ENCODE results near the gene TAPT1.

Gene TAPT1

DNA sequence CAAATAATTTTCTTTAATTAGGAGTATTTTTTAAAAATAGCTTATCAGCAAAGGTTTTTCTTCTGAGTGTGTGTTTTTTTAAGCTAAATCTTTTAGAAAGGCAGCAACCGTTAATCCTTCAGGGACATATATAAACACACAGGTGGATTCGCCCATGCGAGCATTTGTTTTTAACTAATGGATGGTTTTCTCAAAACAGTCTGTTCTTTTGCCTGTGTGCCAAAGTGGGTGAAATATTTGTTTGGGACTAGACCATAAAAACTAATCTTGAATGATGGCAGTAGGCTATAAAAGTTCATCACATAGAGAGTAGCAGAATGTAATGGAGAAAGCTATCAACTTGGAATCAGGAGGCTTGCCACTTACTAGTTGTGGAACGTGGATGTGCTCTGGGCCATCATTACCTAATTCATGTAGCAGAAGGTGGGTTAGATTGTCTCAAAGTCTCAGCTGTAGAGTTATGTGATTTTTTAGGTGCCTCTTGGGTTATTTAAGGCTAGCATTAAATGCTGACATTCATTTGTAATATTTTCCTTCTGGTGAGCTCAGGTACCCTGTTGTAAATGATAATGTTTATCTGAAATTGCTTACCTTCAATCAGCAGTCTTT lies 7.4 kb upstream of the TAPT1 start:
- no peak for DNase-seq (ENCODE audit: extremely low spot score)
- TF ChIP-seq HDGF (IDR thresholded peaks at IDR 0.05; ENCODE audit: borderline replicate concordance) (no peak), NFRKB (IDR thresholded peaks at IDR 0.05) (no peak)
- TF ChIP-seq, protein P1, sequence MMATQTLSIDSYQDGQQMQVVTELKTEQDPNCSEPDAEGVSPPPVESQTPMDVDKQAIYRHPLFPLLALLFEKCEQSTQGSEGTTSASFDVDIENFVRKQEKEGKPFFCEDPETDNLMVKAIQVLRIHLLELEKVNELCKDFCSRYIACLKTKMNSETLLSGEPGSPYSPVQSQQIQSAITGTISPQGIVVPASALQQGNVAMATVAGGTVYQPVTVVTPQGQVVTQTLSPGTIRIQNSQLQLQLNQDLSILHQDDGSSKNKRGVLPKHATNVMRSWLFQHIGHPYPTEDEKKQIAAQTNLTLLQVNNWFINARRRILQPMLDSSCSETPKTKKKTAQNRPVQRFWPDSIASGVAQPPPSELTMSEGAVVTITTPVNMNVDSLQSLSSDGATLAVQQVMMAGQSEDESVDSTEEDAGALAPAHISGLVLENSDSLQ (IDR thresholded peaks at IDR 0.05) = peak; percentile 64
- POLR2A ChIA-PET = no interaction called here
- CTCF ChIA-PET = no interaction called here

DNA sequence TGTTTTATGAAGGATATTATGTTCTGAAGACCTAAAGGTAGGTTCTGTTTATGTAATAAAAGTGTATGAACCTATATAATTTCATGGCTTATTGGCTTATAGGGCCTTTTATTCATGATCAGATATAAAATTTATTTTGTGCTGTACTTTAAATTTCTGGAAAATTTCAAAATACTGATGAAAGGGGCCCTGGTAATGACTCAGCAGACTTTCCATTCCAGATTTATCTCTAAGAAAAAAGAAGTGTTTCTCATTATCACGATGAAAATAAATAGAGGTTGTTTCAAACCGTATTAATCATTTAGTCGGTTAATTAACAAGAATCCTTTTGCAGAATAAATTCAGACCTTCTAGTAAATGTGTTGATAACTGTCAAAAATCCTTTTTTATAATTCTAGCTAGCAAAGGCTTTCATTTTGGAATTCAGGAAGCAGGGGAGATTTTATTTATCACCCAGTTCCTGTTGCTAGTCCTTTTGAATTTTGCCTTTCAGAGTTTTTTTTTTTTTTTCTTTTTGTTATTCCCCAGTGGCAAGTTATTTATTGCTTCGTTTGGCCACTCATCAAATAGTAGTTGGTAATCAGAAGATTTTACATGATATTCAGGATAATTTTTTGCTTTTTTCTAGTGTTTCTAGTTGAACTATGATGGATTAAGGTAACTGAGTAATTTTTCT lies 5.4 kb upstream of the TAPT1 start:
- TF ChIP-seq ZNF384 (IDR thresholded peaks at IDR 0.05) = peak; percentile 67; the same call in 1 of the 2 replicates
- no peak for TF ChIP-seq ARNT (IDR thresholded peaks at IDR 0.05)
- TF ChIP-seq L3MBTL2 (conservative IDR thresholded peaks at IDR 0.05) = no peak
- TF ChIP-seq, protein P1 (IDR thresholded peaks at IDR 0.05) = no peak
- ChIA-PET POLR2A (no interaction called here), CTCF (no interaction called here)
- no peak for DNase-seq (ENCODE audit: extremely low spot score)

DNA sequence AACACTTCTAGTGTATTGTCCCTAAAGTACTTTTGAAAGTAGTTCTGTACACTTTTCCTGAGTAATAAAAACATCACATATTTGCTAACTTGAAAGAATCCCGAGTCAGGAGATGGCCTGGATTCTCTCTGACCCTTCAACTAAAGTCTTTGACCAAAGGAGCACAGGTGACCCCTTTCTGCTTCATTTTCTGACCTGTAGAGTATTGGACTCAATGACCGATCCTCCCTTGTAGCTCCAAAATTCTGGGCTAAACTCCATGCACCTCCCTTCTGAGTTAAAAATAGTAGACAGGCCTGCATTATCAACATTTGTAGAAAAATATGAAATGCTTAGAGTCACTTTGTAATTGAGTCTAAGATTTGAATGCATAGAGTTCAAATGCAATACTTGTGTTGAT lies 4.0 kb upstream of the TAPT1 start:
- POLR2A ChIA-PET = no interaction called here
- no peak for DNase-seq (ENCODE audit: extremely low spot score)
- no peak for TF ChIP-seq HDGF (IDR thresholded peaks at IDR 0.05; ENCODE audit: borderline replicate concordance)
- no peak for TF ChIP-seq SP1 (IDR thresholded peaks at IDR 0.05)
- no peak for TF ChIP-seq ARNT (IDR thresholded peaks at IDR 0.05)
- TF ChIP-seq CTBP1 (IDR thresholded peaks at IDR 0.05; ENCODE audit: borderline replicate concordance) = no peak
- TF ChIP-seq SUZ12 (IDR thresholded peaks at IDR 0.05) = no peak
- no peak for TF ChIP-seq FOXA1 (IDR thresholded peaks at IDR 0.05)
- TF ChIP-seq BHLHE40 (IDR thresholded peaks at IDR 0.05; ENCODE audit: borderline replicate concordance) = no peak
- TF ChIP-seq ELF4 (IDR thresholded peaks at IDR 0.05) = no peak
- TF ChIP-seq, protein P1 (IDR thresholded peaks at IDR 0.05) = no peak
- no peak for TF ChIP-seq TARDBP (IDR thresholded peaks at IDR 0.05)
- no peak for TF ChIP-seq FOXK2 (IDR thresholded peaks at IDR 0.05)
- TF ChIP-seq NFRKB (IDR thresholded peaks at IDR 0.05) = no peak
- TF ChIP-seq L3MBTL2 (conservative IDR thresholded peaks at IDR 0.05) = no peak
- no peak for TF ChIP-seq ZNF384 (IDR thresholded peaks at IDR 0.05)
- no peak for TF ChIP-seq FOXM1 (IDR thresholded peaks at IDR 0.05; ENCODE audit: borderline replicate concordance)
- TF ChIP-seq LEF1 (IDR thresholded peaks at IDR 0.05; ENCODE audit: borderline replicate concordance) = no peak
- CTCF ChIA-PET = no interaction called here

DNA sequence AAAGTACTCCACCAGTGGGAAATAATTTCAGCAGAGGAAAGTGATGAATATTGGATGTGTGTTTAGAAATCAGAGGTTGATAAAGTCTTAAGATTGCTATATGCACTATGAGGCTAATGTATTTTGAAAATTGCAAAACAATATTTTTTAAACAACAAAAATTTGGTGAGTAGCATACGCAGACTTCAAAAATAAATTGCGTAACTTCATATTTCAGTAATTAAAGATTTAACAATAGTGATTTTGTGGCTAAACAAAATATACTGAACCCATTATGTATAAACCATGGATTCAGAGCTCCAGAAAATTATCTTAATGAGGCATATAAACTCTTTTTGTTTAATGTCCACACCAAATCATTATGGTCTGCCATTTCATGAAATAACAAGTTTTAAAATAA lies 3.3 kb upstream of the TAPT1 start:
- TF ChIP-seq, protein P1 (IDR thresholded peaks at IDR 0.05) = no peak
- TF ChIP-seq ZNF384 (IDR thresholded peaks at IDR 0.05) (no peak), NFRKB (IDR thresholded peaks at IDR 0.05) (no peak), ARNT (IDR thresholded peaks at IDR 0.05) (no peak), FOXA1 (IDR thresholded peaks at IDR 0.05) (no peak), L3MBTL2 (conservative IDR thresholded peaks at IDR 0.05) (no peak), ELF4 (IDR thresholded peaks at IDR 0.05) (no peak), HDGF (IDR thresholded peaks at IDR 0.05; ENCODE audit: borderline replicate concordance) (no peak), FOXM1 (IDR thresholded peaks at IDR 0.05; ENCODE audit: borderline replicate concordance) (no peak), FOXK2 (IDR thresholded peaks at IDR 0.05) (no peak), CTBP1 (IDR thresholded peaks at IDR 0.05; ENCODE audit: borderline replicate concordance) (no peak)
- no peak for DNase-seq (ENCODE audit: extremely low spot score)
- ChIA-PET POLR2A (no interaction called here), CTCF (interaction anchor here (0.7 kb wide), 1 partner anchor 24 kb away, joined by 3 read pairs; no protein-coding TSS in a partner anchor)

DNA sequence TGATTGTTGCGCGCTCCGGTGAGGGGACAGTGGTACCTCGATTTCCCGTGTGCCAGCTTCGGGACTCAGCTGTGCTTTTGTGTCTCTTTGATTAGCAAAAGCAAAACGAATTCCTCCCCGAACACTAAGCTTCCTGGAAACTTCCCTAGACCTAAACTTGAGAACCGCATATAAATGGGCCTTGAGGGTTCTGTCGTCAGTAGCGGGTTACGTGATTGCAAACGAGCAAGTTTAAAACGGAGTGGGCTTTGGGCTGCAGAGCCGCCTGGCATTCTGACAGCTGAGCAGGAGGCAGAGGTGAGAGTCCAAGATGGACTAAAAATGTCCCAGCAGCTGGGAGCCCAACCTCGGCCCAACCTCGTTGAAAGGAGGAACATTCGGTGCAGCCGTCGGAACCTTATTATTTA lies 1.2 kb upstream of the TAPT1 start:
- CTCF ChIA-PET = interaction anchor here (0.9 kb wide), 1 partner anchor 22 kb away, joined by 3 read pairs; no protein-coding TSS in a partner anchor
- no peak for TF ChIP-seq SP1 (IDR thresholded peaks at IDR 0.05)
- TF ChIP-seq ZNF384 (IDR thresholded peaks at IDR 0.05) = no peak
- TF ChIP-seq SUZ12 (IDR thresholded peaks at IDR 0.05) = no peak
- no peak for TF ChIP-seq LEF1 (IDR thresholded peaks at IDR 0.05; ENCODE audit: borderline replicate concordance)
- TF ChIP-seq L3MBTL2 (conservative IDR thresholded peaks at IDR 0.05) = no peak
- TF ChIP-seq BHLHE40 (IDR thresholded peaks at IDR 0.05; ENCODE audit: borderline replicate concordance) = no peak
- DNase-seq (ENCODE audit: extremely low spot score) = no peak
- POLR2A ChIA-PET = interaction anchor here (1.0 to 1.4 kb wide), 2 partner anchors 8 to 22 kb away, joined by 4 to 5 read pairs; no protein-coding TSS in a partner anchor

All from HEK293T (cell line).